ENCODE data around the gene DYNLT5.

DNA sequence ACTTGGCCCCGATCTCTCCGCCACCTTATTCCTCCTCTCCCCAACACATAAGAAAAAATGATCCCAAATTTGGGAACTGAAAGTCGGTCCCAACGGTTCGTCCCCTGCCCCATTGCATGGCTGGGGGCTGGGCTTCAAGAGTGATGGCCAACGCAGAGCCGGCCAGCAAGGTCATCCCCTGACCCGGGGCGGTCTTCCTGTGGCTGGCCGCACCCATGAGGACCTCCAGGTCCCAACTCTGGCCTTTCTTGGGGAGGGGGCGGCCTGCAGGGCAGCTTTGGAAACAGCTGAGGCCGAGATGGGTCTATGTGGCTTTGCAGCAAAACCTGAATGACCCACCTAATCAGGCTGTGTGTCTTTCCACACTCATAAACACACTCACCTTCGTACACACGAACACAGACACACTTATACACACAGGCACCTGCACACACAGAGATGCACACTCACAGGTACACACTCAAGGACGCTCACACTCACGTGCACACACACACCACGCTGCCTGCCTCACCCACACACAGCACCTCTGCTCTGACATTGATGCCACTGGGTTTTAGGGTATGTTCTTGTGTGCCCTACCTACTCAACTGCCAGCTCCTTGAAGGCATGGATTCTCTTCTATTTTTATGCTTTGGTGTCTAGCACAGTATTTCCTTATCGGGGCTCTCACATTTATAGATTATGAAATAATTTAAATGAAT, 562 bp downstream of the DYNLT5 start:
- TF ChIP-seq POLR2A (IDR thresholded peaks at IDR 0.05) (no peak), POLR2AphosphoS5 (IDR thresholded peaks at IDR 0.05) (no peak)
- TF ChIP-seq, protein P1, sequence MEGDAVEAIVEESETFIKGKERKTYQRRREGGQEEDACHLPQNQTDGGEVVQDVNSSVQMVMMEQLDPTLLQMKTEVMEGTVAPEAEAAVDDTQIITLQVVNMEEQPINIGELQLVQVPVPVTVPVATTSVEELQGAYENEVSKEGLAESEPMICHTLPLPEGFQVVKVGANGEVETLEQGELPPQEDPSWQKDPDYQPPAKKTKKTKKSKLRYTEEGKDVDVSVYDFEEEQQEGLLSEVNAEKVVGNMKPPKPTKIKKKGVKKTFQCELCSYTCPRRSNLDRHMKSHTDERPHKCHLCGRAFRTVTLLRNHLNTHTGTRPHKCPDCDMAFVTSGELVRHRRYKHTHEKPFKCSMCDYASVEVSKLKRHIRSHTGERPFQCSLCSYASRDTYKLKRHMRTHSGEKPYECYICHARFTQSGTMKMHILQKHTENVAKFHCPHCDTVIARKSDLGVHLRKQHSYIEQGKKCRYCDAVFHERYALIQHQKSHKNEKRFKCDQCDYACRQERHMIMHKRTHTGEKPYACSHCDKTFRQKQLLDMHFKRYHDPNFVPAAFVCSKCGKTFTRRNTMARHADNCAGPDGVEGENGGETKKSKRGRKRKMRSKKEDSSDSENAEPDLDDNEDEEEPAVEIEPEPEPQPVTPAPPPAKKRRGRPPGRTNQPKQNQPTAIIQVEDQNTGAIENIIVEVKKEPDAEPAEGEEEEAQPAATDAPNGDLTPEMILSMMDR (IDR thresholded peaks at IDR 0.05 in 8 of 11, conservative IDR thresholded peaks at IDR 0.05 in 3 of 11) = no peak

All from spleen (tissue), 7 donors.